GM12872 (cell line): ENCODE data around the gene ACOXL.

Source experiments
- CTCF ChIP-seq: IDR thresholded peaks from 3 replicates; pipeline ENCODE4 v1.5.1; 2011; ENCODE audit warnings: low read depth, mild to moderate bottlenecking, low read length, moderate library complexity; ENCODE audit not compliant: insufficient read depth

Gene ACOXL

GRCh38 chr2:110992886-110993285, 260.5 kb downstream of the ACOXL start:
- no peak for TF ChIP-seq CTCF

DNA sequence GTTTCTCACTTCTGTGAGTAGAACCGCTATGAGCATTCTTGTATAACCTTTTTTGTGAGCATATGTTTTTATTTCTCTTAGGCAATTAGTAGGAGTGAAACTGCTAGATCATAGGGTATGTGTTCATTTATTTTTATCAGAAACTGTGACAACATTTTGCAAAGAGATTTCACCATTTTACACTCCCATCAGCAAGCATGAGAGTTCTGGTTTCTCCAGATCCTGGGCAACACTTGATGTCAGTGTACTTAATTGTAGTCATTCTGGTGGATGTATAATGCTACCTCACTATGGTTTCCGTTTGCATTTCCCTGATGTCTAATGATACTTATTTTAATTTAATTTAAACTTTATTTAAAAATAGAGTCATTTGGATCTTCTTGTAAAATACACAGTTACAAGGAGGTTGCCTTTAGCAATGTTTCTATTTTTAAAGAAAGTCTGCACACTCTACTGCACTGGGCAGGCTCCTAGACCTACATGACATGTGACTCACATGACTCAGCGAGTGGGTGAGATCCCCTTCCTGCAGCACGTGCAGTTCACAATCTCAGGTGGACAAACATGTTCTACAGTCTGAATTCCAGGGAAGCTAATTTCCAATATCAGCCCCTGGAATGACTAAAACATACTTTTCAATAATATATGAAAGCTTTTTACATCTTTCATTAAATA, 261.3 kb downstream of the ACOXL start:
- TF ChIP-seq CTCF = no peak

- no peak for TF ChIP-seq CTCF
Observed at GRCh38 chr2:110994250-110994961, 262.0 kb downstream of the ACOXL start.

GRCh38 chr2:110995911-110996310, 263.5 kb downstream of the ACOXL start:
- TF ChIP-seq CTCF = no peak

DNA sequence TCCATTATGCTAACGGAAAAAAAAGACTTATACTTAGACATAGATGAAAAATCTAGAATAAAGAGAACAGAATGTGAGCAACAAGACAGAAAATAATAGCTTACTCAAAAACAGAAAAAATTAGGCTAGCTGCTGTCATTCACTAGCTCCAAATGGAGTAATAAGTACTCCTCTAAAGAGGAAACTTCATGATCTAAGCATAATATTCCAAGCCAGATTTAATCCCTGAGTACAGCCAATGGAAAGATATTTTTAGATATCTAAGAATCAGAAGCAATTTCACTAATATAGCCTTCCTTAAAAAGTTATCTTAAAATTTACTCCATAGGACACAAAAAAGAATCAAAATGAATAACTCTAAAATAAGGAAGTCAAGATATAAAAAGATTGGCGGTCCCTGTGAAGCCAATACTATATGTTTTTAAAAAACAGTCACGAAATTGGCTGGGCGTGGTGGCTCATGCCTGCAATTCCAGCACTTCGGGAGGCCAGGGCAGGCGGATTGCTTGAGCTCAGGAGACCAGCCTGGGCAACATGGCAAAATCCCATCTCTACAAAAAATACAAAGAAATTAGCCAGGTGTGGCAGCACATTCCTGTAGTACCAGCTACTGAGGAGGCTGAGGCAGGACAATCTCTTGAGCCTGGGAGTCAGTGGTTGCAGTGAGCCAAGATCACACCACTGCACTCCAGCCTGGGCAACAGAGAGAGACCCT, 265.1 kb downstream of the ACOXL start:
- TF ChIP-seq CTCF = no peak

DNA sequence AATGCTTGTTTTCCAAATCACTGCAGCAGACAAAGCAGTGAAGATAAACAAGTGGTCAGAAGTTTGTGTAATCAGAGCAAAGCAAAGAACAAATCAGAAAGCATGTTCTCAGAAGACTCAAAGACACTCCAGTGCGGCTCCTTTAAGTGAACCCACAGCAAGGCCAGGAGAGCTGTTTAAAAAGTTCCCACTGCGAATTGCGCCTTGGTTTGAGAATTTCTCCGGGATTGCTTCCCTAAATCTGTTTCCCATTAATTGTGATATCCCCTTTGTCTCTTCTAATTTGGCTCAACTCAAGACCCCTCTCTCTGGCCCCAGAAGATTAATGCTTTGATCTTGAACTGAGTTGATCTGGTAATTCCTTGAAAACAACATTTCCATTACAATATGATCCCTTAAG, 265.9 kb downstream of the ACOXL start:
- TF ChIP-seq CTCF = no peak

- TF ChIP-seq CTCF = no peak
Observed at GRCh38 chr2:110999626-111000025, 267.3 kb downstream of the ACOXL start.
